DOHH2 (cell line): ENCODE measurements around the gene HID1.
A peak's percentile ranks its signal among the peaks of the same experiment; 100 is the strongest.

Experiments
- H3F3A ChIP-seq: fragments of 200-600 bp; sonication (generic), shearing (Covaris generic); 2 replicates; pipeline ENCODE4 v1.6.0; 2016; ENCODE audit warnings: antibody characterized with exemption, mild to moderate bottlenecking; ENCODE audit not compliant: control insufficient read depth, insufficient read depth
- H3K27ac ChIP-seq: fragments of 200-600 bp; sonication (generic); 2 replicates; pipeline ENCODE4 v1.5.1; 2014; ENCODE audit warnings: low read depth, mild to moderate bottlenecking, low read length, moderate library complexity
- H3K27me3 ChIP-seq: fragments of 200-600 bp; sonication (generic); 2 replicates; pipeline ENCODE4 v1.6.1; 2014; ENCODE audit warnings: mild to moderate bottlenecking, low read length, mixed read lengths; ENCODE audit not compliant: control insufficient read depth
- H3K36me3 ChIP-seq: fragments of 200-600 bp; sonication (generic); 2 replicates; pipeline ENCODE4 v1.6.1; 2014; ENCODE audit warnings: mild to moderate bottlenecking, low read length, moderate library complexity, mixed read lengths; ENCODE audit not compliant: control insufficient read depth
- H3K4me1 ChIP-seq: fragments of 200-600 bp; sonication (generic); 2 replicates; pipeline ENCODE4 v1.6.1; 2014; ENCODE audit warnings: mild to moderate bottlenecking, low read length, mixed read lengths; ENCODE audit not compliant: control insufficient read depth
- H3K4me2 ChIP-seq: fragments of 200-600 bp; sonication (generic); 2 replicates; pipeline ENCODE4 v1.6.0; 2014; ENCODE audit warnings: mild to moderate bottlenecking, low read length, moderate library complexity
- H3K4me3 ChIP-seq: fragments of 200-600 bp; sonication (generic); 2 replicates; pipeline ENCODE4 v1.5.1; 2014; ENCODE audit warnings: mild to moderate bottlenecking, low read length, mixed read lengths
- H3K79me2 ChIP-seq: fragments of 200-600 bp; sonication (generic); 2 replicates; pipeline ENCODE4 v1.6.1; 2014; ENCODE audit warnings: mild to moderate bottlenecking, low read length, mixed read lengths; ENCODE audit not compliant: control insufficient read depth
- H3K9me2 ChIP-seq: fragments of 200-600 bp; sonication (generic); replicated peaks from 2 replicates; pipeline ENCODE4 v1.6.1; 2014; ENCODE audit warnings: mild to moderate bottlenecking, low read length, mixed read lengths; ENCODE audit not compliant: control insufficient read depth
- H3K9me3 ChIP-seq: fragments of 200-600 bp; sonication (generic); 2 replicates; pipeline ENCODE4 v1.6.1; 2014; ENCODE audit warnings: antibody characterized with exemption, low read length, mixed read lengths; ENCODE audit not compliant: control insufficient read depth, insufficient read depth
- H4K20me1 ChIP-seq: fragments of 200-600 bp; sonication (generic); 2 replicates; pipeline ENCODE4 v1.6.0; 2014; ENCODE audit warnings: low read depth, mild to moderate bottlenecking, antibody characterized with exemption, low read length, moderate library complexity; ENCODE audit not compliant: control insufficient read depth, insufficient read depth
- CTCF ChIP-seq: fragments of 200-600 bp; sonication (generic); IDR thresholded peaks from one replicate; pipeline ENCODE4 v1.5.1; 2014; ENCODE audit warnings: antibody characterized with exemption, mild to moderate bottlenecking, low read depth, low read length; ENCODE audit not compliant: poor library complexity, severe bottlenecking
- EZH2phosphoT487 ChIP-seq: fragments of 200-600 bp; sonication (generic); IDR thresholded peaks from 2 replicates; pipeline ENCODE4 v1.6.1; 2017; ENCODE audit warnings: borderline replicate concordance, mild to moderate bottlenecking, antibody characterized with exemption, low read length, moderate library complexity, mixed read lengths

HID1 gene

GRCh38 chr17:75012096-75012345 is 39.5 kb upstream of the HID1 start:
- H4K20me1 ChIP-seq = no peaks in the 10 kb centered on the region
- no peak overlapping the region for H3K27ac ChIP-seq
- no peaks in the 10 kb centered on the region for H3K9me3 ChIP-seq
- H3K4me1 ChIP-seq = peaks cover 21% of the 10 kb centered on the region
- no peak for TF ChIP-seq EZH2phosphoT487
- no peak for TF ChIP-seq CTCF
- H3K9me2 ChIP-seq = no peaks in the 10 kb centered on the region
- H3K4me3 ChIP-seq = peak overlapping the region; percentile 92
- H3K4me2 ChIP-seq = peak overlapping the region; percentile 92
- H3K36me3 ChIP-seq = peaks cover 17% of the 10 kb centered on the region
- H3K27me3 ChIP-seq = no peaks in the 10 kb centered on the region
- H3F3A ChIP-seq = peaks cover 9% of the 10 kb centered on the region; the same call in 1 of the 2 replicates
- H3K79me2 ChIP-seq = peaks cover 37% of the 10 kb centered on the region

- H3K9me2 ChIP-seq = no peaks in the 10 kb centered on the region
- no peaks in the 10 kb centered on the region for H3K27me3 ChIP-seq
- H3F3A ChIP-seq = peaks cover 9% of the 10 kb centered on the region; the same call in 1 of the 2 replicates
- no peak overlapping the region for H3K27ac ChIP-seq
- no peaks in the 10 kb centered on the region for H3K9me3 ChIP-seq
- no peak for TF ChIP-seq CTCF
- TF ChIP-seq EZH2phosphoT487 = no peak
- peak overlapping the region; percentile 92; the same call in 1 of the 2 replicates for H3K4me3 ChIP-seq
- peaks cover 13% of the 10 kb centered on the region for H3K36me3 ChIP-seq
- peaks cover 35% of the 10 kb centered on the region for H3K79me2 ChIP-seq
- H3K4me2 ChIP-seq = peak overlapping the region; percentile 92
- H4K20me1 ChIP-seq = no peaks in the 10 kb centered on the region
- H3K4me1 ChIP-seq = peaks cover 21% of the 10 kb centered on the region
Observed at GRCh38 chr17:75011401-75012095, 39.0 kb upstream of the HID1 start.

GRCh38 chr17:75010683-75011400 is 38.3 kb upstream of the HID1 start:
- Histone ChIP-seq H3K79me2 (peaks cover 31% of the 10 kb centered on the region), H3F3A (peaks cover 9% of the 10 kb centered on the region; the same call in 1 of the 2 replicates), H3K36me3 (peaks cover 10% of the 10 kb centered on the region), H3K4me2 (no peak overlapping the region), H3K4me1 (peaks cover 21% of the 10 kb centered on the region), H3K27ac (no peak overlapping the region), H3K9me2 (no peaks in the 10 kb centered on the region), H4K20me1 (no peaks in the 10 kb centered on the region), H3K27me3 (no peaks in the 10 kb centered on the region), H3K4me3 (no peak overlapping the region), H3K9me3 (no peaks in the 10 kb centered on the region)
- TF ChIP-seq EZH2phosphoT487 (no peak), CTCF (no peak)
